Right atrium auricular region (tissue), 2 donors: Measurements from ENCODE around the gene VWCE. TPM values are rescaled to one million over a fixed set of nuclear protein-coding genes. Genes with fewer than 3 reads are reported as not detected.

ENCODE experiments used
- DNase-seq: peaks from one replicate; pipeline ENCODE4 v3.0.0-alpha.2; 2019; ENCODE audit warnings: low spot score
- H3K27ac ChIP-seq, 2 donors: fragments of 200-600 bp; sonication (generic); 1 replicate in 1 of 2; 2 replicates in 1 of 2; pipeline ENCODE4 v1.5.1; 2016 to 2019
- H3K27me3 ChIP-seq, 2 donors: fragments of 200-600 bp; sonication (generic); one replicate each; pipeline versions ENCODE4 v1.5.1 to v1.6.0; 2017 to 2019
- H3K36me3 ChIP-seq: fragments of 200-600 bp; sonication (generic); one replicate; pipeline ENCODE4 v1.5.1; 2016
- H3K4me1 ChIP-seq, 2 donors: fragments of 200-600 bp; sonication (generic); one replicate each; pipeline versions ENCODE4 v1.5.1 to v1.6.0; 2017 to 2019
- H3K4me3 ChIP-seq, 2 donors: fragments of 200-600 bp; sonication (generic); 1 replicate in 1 of 2; 2 replicates in 1 of 2; pipeline ENCODE4 v1.5.1; 2017 to 2019; ENCODE audit warnings: mild to moderate bottlenecking in 1 of 2, moderate library complexity in 1 of 2
- H3K9me3 ChIP-seq, 2 donors: fragments of 200-600 bp; sonication (generic); one replicate each; pipeline ENCODE4 v1.5.1; 2019
- CTCF ChIP-seq, 2 donors: fragments of 200-600 bp; sonication (generic); IDR thresholded peaks; one replicate each; pipeline ENCODE4 v1.5.1; 2019; ENCODE audit warnings: antibody characterized with exemption in 2 of 2
- total RNA-seq, 2 donors: library from RNA; depleted of rRNA; stranded (reverse); fragments of >200 nt; gene quantifications; one replicate each; pipeline ENCODE4 v1.1.0, GENCODE V29; 2016

The VWCE gene
- total RNA-seq, 2 donors from 2014 or later: 0.48 to 0.94 TPM

DNA sequence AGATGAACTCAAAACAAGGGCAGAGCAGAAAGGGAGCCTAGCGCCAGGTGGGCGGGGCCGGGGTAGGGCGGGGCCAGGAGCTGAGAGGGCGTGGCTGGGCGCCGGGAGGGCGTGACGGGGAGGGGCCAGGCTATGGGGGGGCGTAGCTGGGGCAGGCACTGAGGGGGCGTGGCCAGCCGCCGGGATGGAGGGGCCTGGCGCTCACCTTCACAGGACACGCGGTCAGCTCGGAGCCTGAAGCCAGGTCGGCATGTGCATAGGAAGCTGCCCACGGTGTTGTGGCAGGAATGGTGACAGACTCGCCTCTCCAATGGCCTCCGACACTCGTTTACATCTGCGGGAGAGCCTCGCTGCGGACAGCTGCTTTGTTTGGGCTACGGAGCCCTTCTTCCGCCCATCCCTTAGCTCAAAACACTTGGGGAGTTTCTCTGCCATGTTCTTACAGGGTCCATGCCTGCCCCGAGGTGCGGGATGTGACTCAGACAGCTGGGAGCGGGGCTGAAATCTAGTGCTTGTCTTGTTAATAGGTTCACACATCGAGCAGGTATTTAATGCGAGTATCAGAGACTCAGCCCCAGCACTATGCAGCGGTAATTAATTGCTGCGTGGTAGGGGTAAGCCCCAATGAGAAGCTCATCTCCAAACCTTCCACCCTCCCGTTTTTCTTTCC, 13.4 kb downstream of the VWCE start:
- no peak for TF ChIP-seq CTCF (IDR thresholded peaks at IDR 0.05)
- no peaks in the 10 kb centered on the region for H3K36me3 ChIP-seq
- DNase-seq: no peak
- no peak overlapping the region for H3K4me3 ChIP-seq
- no peaks in the 10 kb centered on the region for H3K27me3 ChIP-seq
- no peak overlapping the region for H3K27ac ChIP-seq
- peaks cover 0 to 7% of the 10 kb centered on the region in 2 donors for H3K4me1 ChIP-seq
- H3K9me3 ChIP-seq: no peaks in the 10 kb centered on the region

- TF ChIP-seq CTCF (IDR thresholded peaks at IDR 0.05): no peak
- Histone ChIP-seq H3K27me3 (no peaks in the 10 kb centered on the region), H3K4me1 (peaks cover 0 to 7% of the 10 kb centered on the region in 2 donors), H3K27ac (no peak overlapping the region), H3K9me3 (no peaks in the 10 kb centered on the region), H3K4me3 (no peak overlapping the region), H3K36me3 (no peaks in the 10 kb centered on the region)
- DNase-seq: no peak
These were observed 14.1 kb downstream of the VWCE start for GRCh38 chr11:61280883-61281580.

DNA sequence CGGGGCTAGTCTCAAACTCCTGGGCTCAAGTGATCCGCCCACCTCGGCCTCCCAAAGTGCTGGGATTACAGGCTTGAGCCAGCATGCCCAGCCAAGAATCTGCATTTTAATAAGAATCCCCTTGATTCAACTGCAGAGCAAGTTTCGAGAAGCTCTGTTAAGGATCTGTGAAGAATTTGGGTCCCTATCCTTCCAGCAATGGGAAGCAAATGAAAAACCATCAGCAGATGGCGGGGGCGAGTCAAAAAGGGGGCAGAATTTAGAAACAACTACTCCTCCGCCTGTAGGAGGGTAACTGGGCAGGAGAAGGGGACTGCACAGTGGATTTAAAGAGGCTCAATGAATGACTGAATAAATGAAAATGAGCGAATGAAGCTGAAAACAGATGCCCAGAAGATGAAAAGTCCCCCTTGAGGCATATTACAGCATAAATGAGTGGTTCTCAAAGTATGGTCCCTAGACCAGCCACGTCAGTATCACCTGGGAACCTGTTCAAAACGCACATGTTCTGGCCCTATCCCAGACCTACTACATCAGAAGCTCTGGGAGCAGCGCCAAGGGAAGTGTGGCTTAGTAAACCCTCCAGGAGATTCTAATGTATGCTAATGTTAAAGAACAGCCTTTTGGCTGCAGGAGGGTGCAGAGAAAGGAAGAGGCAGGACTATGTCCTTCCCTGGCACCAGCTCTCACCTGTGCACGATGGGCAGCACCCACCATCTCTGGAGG, 15.0 kb downstream of the VWCE start:
- no peak overlapping the region for H3K4me3 ChIP-seq
- DNase-seq: no peak
- H3K27me3 ChIP-seq: no peaks in the 10 kb centered on the region
- H3K27ac ChIP-seq: no peak overlapping the region
- no peaks in the 10 kb centered on the region for H3K36me3 ChIP-seq
- no peaks in the 10 kb centered on the region for H3K9me3 ChIP-seq
- no peak for TF ChIP-seq CTCF (IDR thresholded peaks at IDR 0.05)
- peaks cover 0 to 7% of the 10 kb centered on the region in 2 donors for H3K4me1 ChIP-seq

GRCh38 chr11:61278001-61278470, 17.1 kb downstream of the VWCE start:
- H3K36me3 ChIP-seq: no peaks in the 10 kb centered on the region
- H3K27me3 ChIP-seq: no peaks in the 10 kb centered on the region
- TF ChIP-seq CTCF (IDR thresholded peaks at IDR 0.05): no peak
- no peaks in the 10 kb centered on the region for H3K9me3 ChIP-seq
- H3K4me1 ChIP-seq: peaks cover 0 to 7% of the 10 kb centered on the region in 2 donors
- no peak overlapping the region for H3K4me3 ChIP-seq
- no peak for DNase-seq
- no peak overlapping the region for H3K27ac ChIP-seq

DNA sequence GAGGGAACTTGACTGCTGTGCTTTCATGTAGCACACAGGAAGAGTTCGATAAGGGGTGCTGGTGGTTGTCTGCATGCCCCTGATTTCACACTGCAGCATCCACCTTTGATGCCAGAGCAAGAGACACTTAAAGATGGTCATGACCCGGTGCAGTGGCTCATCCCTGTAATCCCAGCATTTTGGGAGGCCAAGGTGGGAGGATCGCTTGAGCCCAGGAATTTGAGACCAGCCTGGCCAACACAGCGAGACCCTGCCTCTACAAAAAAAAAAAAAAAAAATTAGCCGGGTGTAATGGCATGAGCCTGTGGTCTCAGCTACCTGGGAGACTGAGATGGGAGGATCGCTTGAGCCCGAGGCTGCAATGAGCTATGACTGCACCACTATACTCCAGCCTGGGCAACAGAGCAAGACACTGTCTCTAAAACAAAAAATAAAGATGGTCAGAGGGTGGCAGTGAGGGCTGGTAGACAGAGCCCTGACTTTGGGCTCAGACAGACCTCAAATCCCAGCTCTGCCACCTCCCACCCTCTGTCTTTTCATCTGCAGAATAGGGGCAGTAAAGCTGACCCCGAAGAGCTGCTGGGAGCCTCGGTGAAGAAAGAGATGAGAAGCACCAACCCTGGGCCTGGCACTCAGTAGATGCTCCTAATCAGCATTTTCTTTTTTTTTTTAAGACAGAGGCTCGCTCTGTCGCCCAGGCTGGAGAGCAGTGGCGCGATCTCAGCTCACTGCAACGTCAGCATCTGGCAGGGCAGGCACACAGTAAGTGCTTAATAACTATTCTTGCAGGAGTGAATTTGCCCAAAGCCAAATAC, 17.7 kb downstream of the VWCE start:
- H3K4me3 ChIP-seq: no peak overlapping the region
- H3K27ac ChIP-seq: no peak overlapping the region
- H3K27me3 ChIP-seq: no peaks in the 10 kb centered on the region
- no peak for TF ChIP-seq CTCF (IDR thresholded peaks at IDR 0.05)
- H3K9me3 ChIP-seq: no peaks in the 10 kb centered on the region
- H3K4me1 ChIP-seq: peaks cover 0 to 7% of the 10 kb centered on the region in 2 donors
- H3K36me3 ChIP-seq: no peaks in the 10 kb centered on the region
- DNase-seq: no peak
